ENCODE measurements around the gene HIRA. TPM values are rescaled to one million over a fixed set of nuclear protein-coding genes. Genes with fewer than 3 reads are reported as not detected.
"Not testable (repeated sequence)": the region's sequence is repeated elsewhere in the genome, so short reads cannot be mapped to it uniquely, and the experiment has no call there.

The HIRA gene
- total RNA-seq, 1 donor from 2014 or later, result 43.3 TPM

DNA sequence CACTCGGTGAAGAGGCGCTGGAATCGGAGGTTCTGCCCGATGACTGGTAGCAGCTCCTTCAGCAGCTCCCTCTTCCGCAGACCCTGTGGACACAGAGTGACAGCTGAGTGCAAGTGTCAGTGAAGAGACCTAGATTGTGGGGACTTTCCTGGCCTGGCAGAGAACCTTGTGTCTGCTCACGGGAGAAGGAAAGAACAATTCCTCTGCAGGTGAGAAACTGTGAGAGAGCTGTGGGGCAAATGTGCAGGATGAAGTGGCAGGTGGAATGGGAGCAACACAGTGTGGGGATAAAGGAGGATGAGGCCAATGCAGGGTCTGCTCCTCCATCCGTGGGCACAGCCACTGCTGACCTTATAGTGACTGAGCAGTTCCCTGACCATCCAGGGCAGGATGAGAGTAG lies 100.1 kb downstream of the HIRA start:
- Mint-ChIP-seq H3K36me3 (peaks cover 61% of the 10 kb centered on the region), H3K27ac (no peak overlapping the region), H3K4me3 (no peak overlapping the region), H3K4me1 (ENCODE audit: unreplicated experiment) (no peaks in the 10 kb centered on the region), H3K27me3 (no peaks in the 10 kb centered on the region), H3K9me3 (peaks cover 10% of the 10 kb centered on the region)
- no peak for TF ChIP-seq CTCF (conservative IDR thresholded peaks at IDR 0.05)
- no peak for DNase-seq (ENCODE audit: extremely low spot score, unreplicated experiment)

GRCh38 chr22:19330865-19331418 lies 100.6 kb downstream of the HIRA start:
- Mint-ChIP-seq H3K27ac (no peak overlapping the region), H3K36me3 (peaks cover 61% of the 10 kb centered on the region), H3K4me3 (no peak overlapping the region), H3K27me3 (no peaks in the 10 kb centered on the region), H3K4me1 (ENCODE audit: unreplicated experiment) (no peaks in the 10 kb centered on the region), H3K9me3 (peaks cover 10% of the 10 kb centered on the region)
- TF ChIP-seq CTCF (conservative IDR thresholded peaks at IDR 0.05), result no peak
- DNase-seq (ENCODE audit: extremely low spot score, unreplicated experiment), result no peak

- not testable (repeated sequence) for H3K27me3 Mint-ChIP-seq; H3K4me3 Mint-ChIP-seq; H3K27ac Mint-ChIP-seq; DNase-seq (ENCODE audit: extremely low spot score, unreplicated experiment); H3K4me1 Mint-ChIP-seq (ENCODE audit: unreplicated experiment); H3K9me3 Mint-ChIP-seq
- peaks cover 54% of the 10 kb centered on the region for H3K36me3 Mint-ChIP-seq
Measured at GRCh38 chr22:19330205-19330604, 101.3 kb downstream of the HIRA start.

- peaks cover 52% of the 10 kb centered on the region for H3K36me3 Mint-ChIP-seq
Measured at GRCh38 chr22:19329454-19329853, 102.1 kb downstream of the HIRA start.

DNA sequence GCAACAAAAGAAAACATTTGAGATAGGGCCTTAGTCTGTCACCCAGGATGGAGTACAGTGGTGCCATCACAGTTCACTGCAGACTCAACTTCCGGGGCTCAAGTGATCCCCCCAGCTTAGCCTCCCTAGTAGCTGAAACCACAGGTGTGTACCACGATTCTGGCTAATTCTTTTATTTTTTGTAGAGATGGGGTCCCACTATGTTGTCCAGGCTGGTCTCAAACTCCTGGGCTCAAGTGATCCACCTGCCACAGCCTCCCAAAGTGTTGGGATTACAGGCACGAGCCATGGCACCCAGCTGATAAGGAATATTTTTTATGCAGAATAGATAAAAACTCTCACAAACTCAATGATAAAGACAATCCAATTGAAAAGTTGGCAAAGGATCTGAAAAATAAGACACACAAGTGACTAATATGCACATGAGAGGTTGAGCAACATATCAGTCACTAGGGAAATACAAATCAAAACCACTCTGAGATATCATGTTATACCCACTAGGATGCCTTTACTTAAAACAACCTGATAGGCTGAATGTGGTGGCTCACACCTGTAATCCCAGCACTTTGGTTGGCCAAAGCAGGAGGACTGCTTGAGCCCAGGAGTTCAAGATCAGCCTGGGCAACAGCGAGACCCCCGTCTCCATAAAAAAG lies 106.1 kb downstream of the HIRA start:
- no peak for TF ChIP-seq CTCF (conservative IDR thresholded peaks at IDR 0.05)
- H3K4me1 Mint-ChIP-seq (ENCODE audit: unreplicated experiment), result no peaks in the 10 kb centered on the region
- no peaks in the 10 kb centered on the region for H3K9me3 Mint-ChIP-seq
- no peaks in the 10 kb centered on the region for H3K27me3 Mint-ChIP-seq
- no peak for DNase-seq (ENCODE audit: extremely low spot score, unreplicated experiment)
- no peak overlapping the region for H3K27ac Mint-ChIP-seq
- no peak overlapping the region for H3K4me3 Mint-ChIP-seq
- peaks cover 28% of the 10 kb centered on the region for H3K36me3 Mint-ChIP-seq

More at GRCh38 chr22:19329454-19329853, 102.1 kb downstream of the HIRA start:
- Mint-ChIP-seq H3K27me3 (no peaks in the 10 kb centered on the region), H3K27ac (no peak overlapping the region), H3K9me3 (peaks cover 4% of the 10 kb centered on the region), H3K4me1 (ENCODE audit: unreplicated experiment) (no peaks in the 10 kb centered on the region), H3K4me3 (no peak overlapping the region)
- TF ChIP-seq CTCF (conservative IDR thresholded peaks at IDR 0.05), result no peak
- no peak for DNase-seq (ENCODE audit: extremely low spot score, unreplicated experiment)

GRCh38 chr22:19323420-19323819 lies 108.1 kb downstream of the HIRA start:
- H3K36me3 Mint-ChIP-seq, result peaks cover 13% of the 10 kb centered on the region
- not testable (repeated sequence) for H3K4me3 Mint-ChIP-seq; H3K27ac Mint-ChIP-seq; H3K27me3 Mint-ChIP-seq; H3K4me1 Mint-ChIP-seq (ENCODE audit: unreplicated experiment); H3K9me3 Mint-ChIP-seq; DNase-seq (ENCODE audit: extremely low spot score, unreplicated experiment)
